Transverse colon (tissue), 3 donors: Measurements from ENCODE around the gene SLC25A51.

Source experiments
- EP300 ChIP-seq: sonication (generic); formaldehyde crosslinking; IDR thresholded peaks from one replicate; pipeline ENCODE4 v1.6.1; 2017; ENCODE audit warnings: antibody characterized with exemption, low read depth
- POLR2A ChIP-seq: fragments of 450-650 bp; IDR thresholded peaks from one replicate; pipeline ENCODE4 v1.6.1; 2016; ENCODE audit warnings: antibody characterized with exemption, mild to moderate bottlenecking, moderate library complexity
- TF ChIP-seq, protein P1 (sequence below), 5 experiments: fragments of 200-600 bp in 3 of 5; fragments of 450-650 bp in 2 of 5; sonication (generic) in 3 of 5; IDR thresholded peaks; 1 replicate in 2 of 5; 2 replicates in 3 of 5; pipeline ENCODE4 v1.5.1; 2016 to 2017; ENCODE audit warnings: antibody characterized with exemption in 5 of 5, inconsistent platforms in 3 of 5, mild to moderate bottlenecking in 2 of 5, moderate library complexity in 1 of 5

DNA sequence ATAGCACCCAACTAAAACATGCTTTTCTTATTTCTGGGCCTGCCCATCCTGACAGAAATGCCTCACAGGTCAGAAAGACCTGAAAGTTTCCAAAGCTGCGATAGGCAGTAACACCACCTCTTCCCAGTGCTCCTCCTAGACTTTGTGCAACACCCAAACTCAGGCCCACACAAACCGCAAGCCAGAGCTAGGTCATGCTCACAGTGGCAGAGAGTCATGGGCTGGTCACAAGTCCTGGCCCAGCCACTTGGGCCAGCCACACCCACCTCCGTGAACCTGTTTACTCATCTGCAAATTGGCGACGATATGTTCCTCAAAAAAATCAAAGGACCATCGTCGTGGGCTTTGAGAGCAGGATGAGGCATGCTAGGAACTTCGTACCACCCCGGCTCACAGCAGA is 44.0 kb upstream of the SLC25A51 start:
- TF ChIP-seq, protein P1, sequence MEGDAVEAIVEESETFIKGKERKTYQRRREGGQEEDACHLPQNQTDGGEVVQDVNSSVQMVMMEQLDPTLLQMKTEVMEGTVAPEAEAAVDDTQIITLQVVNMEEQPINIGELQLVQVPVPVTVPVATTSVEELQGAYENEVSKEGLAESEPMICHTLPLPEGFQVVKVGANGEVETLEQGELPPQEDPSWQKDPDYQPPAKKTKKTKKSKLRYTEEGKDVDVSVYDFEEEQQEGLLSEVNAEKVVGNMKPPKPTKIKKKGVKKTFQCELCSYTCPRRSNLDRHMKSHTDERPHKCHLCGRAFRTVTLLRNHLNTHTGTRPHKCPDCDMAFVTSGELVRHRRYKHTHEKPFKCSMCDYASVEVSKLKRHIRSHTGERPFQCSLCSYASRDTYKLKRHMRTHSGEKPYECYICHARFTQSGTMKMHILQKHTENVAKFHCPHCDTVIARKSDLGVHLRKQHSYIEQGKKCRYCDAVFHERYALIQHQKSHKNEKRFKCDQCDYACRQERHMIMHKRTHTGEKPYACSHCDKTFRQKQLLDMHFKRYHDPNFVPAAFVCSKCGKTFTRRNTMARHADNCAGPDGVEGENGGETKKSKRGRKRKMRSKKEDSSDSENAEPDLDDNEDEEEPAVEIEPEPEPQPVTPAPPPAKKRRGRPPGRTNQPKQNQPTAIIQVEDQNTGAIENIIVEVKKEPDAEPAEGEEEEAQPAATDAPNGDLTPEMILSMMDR (IDR thresholded peaks at IDR 0.05) = no peak
- no peak for TF ChIP-seq EP300
- no peak for TF ChIP-seq POLR2A
